SK-N-SH treated with all-trans-retinoic acid at 6 μM for 48 hours (cell line): ENCODE measurements around the gene KCNMB2.

Experiments used
- ATAC-seq: fragments of 200-7000 bp; cut with Tn5 transposase; 3 replicates; pipeline ENCODE4 v1.9.1; 2020; ENCODE audit warnings: mild to moderate bottlenecking, moderate library complexity
- ARNTL ChIP-seq: fragments of 450-650 bp; formaldehyde crosslinking; IDR thresholded peaks from 2 replicates; pipeline ENCODE4 v1.5.0; 2020; ENCODE audit warnings: low read depth, mild to moderate bottlenecking, moderate library complexity, borderline replicate concordance
- BACH2 ChIP-seq: fragments of 250-450 bp; sonication (Bioruptor Pico); IDR thresholded peaks from 2 replicates; pipeline ENCODE4 v1.9.0; 2021; ENCODE audit warnings: mild to moderate bottlenecking, borderline replicate concordance
- CSDC2 ChIP-seq: fragments of 250-450 bp; sonication (Bioruptor Pico); IDR thresholded peaks from 2 replicates; pipeline ENCODE4 v1.5.0; 2020; ENCODE audit warnings: mild to moderate bottlenecking, moderate library complexity
- CSRNP3 ChIP-seq: fragments of 250-450 bp; sonication (Bioruptor Pico); IDR thresholded peaks from 2 replicates; pipeline ENCODE4 v1.5.1; 2021; ENCODE audit warnings: mild to moderate bottlenecking, moderate library complexity
- ESRRG ChIP-seq: fragments of 250-450 bp; sonication (Bioruptor Pico); IDR thresholded peaks from 2 replicates; pipeline ENCODE4 v1.6.1; 2021; ENCODE audit warnings: mild to moderate bottlenecking
- GLIS3 ChIP-seq: fragments of 250-450 bp; sonication (Bioruptor Pico); IDR thresholded peaks from 2 replicates; pipeline ENCODE4 v1.5.0; 2020; ENCODE audit warnings: mild to moderate bottlenecking, moderate library complexity
- ISL1 ChIP-seq: fragments of 250-450 bp; sonication (Bioruptor Pico); IDR thresholded peaks from 2 replicates; pipeline ENCODE4 v2.1.2; 2022; ENCODE audit warnings: mild to moderate bottlenecking, moderate library complexity
- OSR1 ChIP-seq: fragments of 250-450 bp; sonication (Bioruptor Pico); IDR thresholded peaks from 2 replicates; pipeline ENCODE4 v1.8.0; 2022; ENCODE audit warnings: moderate library complexity, mild to moderate bottlenecking, inconsistent platforms
- PPARA ChIP-seq: fragments of 250-450 bp; sonication (Bioruptor Pico); IDR thresholded peaks from 2 replicates; pipeline ENCODE4 v1.5.0; 2020; ENCODE audit warnings: mild to moderate bottlenecking, borderline replicate concordance
- SNAI2 ChIP-seq: fragments of 250-450 bp; sonication (Bioruptor Pico); IDR thresholded peaks from 2 replicates; pipeline ENCODE4 v1.5.0; 2020; ENCODE audit warnings: mild to moderate bottlenecking, moderate library complexity
- TCF4 ChIP-seq: fragments of 250-450 bp; sonication (Bioruptor Pico); IDR thresholded peaks from 2 replicates; pipeline ENCODE4 v1.8.0; 2021; ENCODE audit warnings: mild to moderate bottlenecking, moderate library complexity, borderline replicate concordance
- TOX ChIP-seq: fragments of 250-450 bp; sonication (Bioruptor Pico); IDR thresholded peaks from 2 replicates; pipeline ENCODE4 v1.8.0; 2021; ENCODE audit warnings: mild to moderate bottlenecking, moderate library complexity, borderline replicate concordance
- ZFP3 ChIP-seq: fragments of 250-450 bp; sonication (Bioruptor Pico); IDR thresholded peaks from 2 replicates; pipeline ENCODE4 v1.5.0; 2020; ENCODE audit warnings: mild to moderate bottlenecking, moderate library complexity
- ZFP30 ChIP-seq: fragments of 450-650 bp; formaldehyde crosslinking; IDR thresholded peaks from 2 replicates; pipeline ENCODE4 v1.5.0; 2022; ENCODE audit warnings: mild to moderate bottlenecking, moderate library complexity
- ZNF565 ChIP-seq: fragments of 450-650 bp; formaldehyde crosslinking; conservative IDR thresholded peaks from 2 replicates; pipeline ENCODE4 v1.5.0; 2020; ENCODE audit warnings: low read depth, mild to moderate bottlenecking, moderate library complexity
- ZNF70 ChIP-seq: fragments of 450-650 bp; formaldehyde crosslinking; IDR thresholded peaks from 2 replicates; pipeline ENCODE4 v1.5.0; 2020; ENCODE audit warnings: mild to moderate bottlenecking, moderate library complexity
- ZNF8 ChIP-seq: fragments of 450-650 bp; formaldehyde crosslinking; IDR thresholded peaks from 2 replicates; pipeline ENCODE4 v1.5.0; 2020; ENCODE audit warnings: mild to moderate bottlenecking, moderate library complexity
- TF ChIP-seq, protein P1 (sequence below): fragments of 250-450 bp; sonication (Bioruptor Pico); IDR thresholded peaks from 2 replicates; pipeline ENCODE4 v1.5.1; 2020; ENCODE audit warnings: low read depth, mild to moderate bottlenecking, moderate library complexity
- TF ChIP-seq, protein P2 (sequence below): fragments of 250-450 bp; sonication (Bioruptor Pico); IDR thresholded peaks from 2 replicates; pipeline ENCODE4 v1.5.0; 2020; ENCODE audit warnings: mild to moderate bottlenecking, moderate library complexity
- TF ChIP-seq, protein P3 (sequence below): fragments of 250-450 bp; sonication (Bioruptor Pico); IDR thresholded peaks from 2 replicates; pipeline ENCODE4 v1.8.0; 2021; ENCODE audit warnings: low read depth, mild to moderate bottlenecking, moderate library complexity, borderline replicate concordance
- TF ChIP-seq, protein P4 (sequence below): fragments of 250-450 bp; sonication (Bioruptor Pico); IDR thresholded peaks from 2 replicates; pipeline ENCODE4 v1.8.0; 2020; ENCODE audit warnings: mild to moderate bottlenecking, moderate library complexity, borderline replicate concordance

Gene KCNMB2

GRCh38 chr3:178637802-178638201 is 101.6 kb downstream of the KCNMB2 start (continued):
- no peak for TF ChIP-seq ISL1 (CRISPR knock-in tag)
- TF ChIP-seq GLIS3 (CRISPR knock-in tag), result no peak

GRCh38 chr3:178645503-178645902 is 109.3 kb downstream of the KCNMB2 start:
- TF ChIP-seq ESRRG (CRISPR knock-in tag) (no peak), ARNTL (CRISPR knock-in tag) (no peak), OSR1 (no peak), TOX (CRISPR knock-in tag) (no peak), CSRNP3 (CRISPR knock-in tag) (no peak), GLIS3 (CRISPR knock-in tag) (no peak), ZNF70 (no peak), ZNF8 (CRISPR knock-in tag) (no peak), ZNF565 (CRISPR knock-in tag) (no peak), ZFP30 (no peak), BACH2 (CRISPR knock-in tag) (no peak), CSDC2 (no peak), ZFP3 (CRISPR knock-in tag) (no peak), PPARA (CRISPR knock-in tag) (no peak)
- TF ChIP-seq, protein P1, sequence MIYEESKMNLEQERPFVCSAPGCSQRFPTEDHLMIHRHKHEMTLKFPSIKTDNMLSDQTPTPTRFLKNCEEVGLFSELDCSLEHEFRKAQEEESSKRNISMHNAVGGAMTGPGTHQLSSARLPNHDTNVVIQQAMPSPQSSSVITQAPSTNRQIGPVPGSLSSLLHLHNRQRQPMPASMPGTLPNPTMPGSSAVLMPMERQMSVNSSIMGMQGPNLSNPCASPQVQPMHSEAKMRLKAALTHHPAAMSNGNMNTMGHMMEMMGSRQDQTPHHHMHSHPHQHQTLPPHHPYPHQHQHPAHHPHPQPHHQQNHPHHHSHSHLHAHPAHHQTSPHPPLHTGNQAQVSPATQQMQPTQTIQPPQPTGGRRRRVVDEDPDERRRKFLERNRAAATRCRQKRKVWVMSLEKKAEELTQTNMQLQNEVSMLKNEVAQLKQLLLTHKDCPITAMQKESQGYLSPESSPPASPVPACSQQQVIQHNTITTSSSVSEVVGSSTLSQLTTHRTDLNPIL (CRISPR knock-in tag), result no peak
- TF ChIP-seq, protein P2, sequence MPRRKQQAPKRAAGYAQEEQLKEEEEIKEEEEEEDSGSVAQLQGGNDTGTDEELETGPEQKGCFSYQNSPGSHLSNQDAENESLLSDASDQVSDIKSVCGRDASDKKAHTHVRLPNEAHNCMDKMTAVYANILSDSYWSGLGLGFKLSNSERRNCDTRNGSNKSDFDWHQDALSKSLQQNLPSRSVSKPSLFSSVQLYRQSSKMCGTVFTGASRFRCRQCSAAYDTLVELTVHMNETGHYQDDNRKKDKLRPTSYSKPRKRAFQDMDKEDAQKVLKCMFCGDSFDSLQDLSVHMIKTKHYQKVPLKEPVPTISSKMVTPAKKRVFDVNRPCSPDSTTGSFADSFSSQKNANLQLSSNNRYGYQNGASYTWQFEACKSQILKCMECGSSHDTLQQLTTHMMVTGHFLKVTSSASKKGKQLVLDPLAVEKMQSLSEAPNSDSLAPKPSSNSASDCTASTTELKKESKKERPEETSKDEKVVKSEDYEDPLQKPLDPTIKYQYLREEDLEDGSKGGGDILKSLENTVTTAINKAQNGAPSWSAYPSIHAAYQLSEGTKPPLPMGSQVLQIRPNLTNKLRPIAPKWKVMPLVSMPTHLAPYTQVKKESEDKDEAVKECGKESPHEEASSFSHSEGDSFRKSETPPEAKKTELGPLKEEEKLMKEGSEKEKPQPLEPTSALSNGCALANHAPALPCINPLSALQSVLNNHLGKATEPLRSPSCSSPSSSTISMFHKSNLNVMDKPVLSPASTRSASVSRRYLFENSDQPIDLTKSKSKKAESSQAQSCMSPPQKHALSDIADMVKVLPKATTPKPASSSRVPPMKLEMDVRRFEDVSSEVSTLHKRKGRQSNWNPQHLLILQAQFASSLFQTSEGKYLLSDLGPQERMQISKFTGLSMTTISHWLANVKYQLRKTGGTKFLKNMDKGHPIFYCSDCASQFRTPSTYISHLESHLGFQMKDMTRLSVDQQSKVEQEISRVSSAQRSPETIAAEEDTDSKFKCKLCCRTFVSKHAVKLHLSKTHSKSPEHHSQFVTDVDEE, result no peak
- TF ChIP-seq, protein P3, sequence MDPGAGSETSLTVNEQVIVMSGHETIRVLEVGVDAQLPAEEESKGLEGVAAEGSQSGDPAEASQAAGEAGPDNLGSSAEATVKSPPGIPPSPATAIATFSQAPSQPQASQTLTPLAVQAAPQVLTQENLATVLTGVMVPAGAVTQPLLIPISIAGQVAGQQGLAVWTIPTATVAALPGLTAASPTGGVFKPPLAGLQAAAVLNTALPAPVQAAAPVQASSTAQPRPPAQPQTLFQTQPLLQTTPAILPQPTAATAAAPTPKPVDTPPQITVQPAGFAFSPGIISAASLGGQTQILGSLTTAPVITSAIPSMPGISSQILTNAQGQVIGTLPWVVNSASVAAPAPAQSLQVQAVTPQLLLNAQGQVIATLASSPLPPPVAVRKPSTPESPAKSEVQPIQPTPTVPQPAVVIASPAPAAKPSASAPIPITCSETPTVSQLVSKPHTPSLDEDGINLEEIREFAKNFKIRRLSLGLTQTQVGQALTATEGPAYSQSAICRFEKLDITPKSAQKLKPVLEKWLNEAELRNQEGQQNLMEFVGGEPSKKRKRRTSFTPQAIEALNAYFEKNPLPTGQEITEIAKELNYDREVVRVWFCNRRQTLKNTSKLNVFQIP (CRISPR knock-in tag), result no peak
- TF ChIP-seq, protein P4, sequence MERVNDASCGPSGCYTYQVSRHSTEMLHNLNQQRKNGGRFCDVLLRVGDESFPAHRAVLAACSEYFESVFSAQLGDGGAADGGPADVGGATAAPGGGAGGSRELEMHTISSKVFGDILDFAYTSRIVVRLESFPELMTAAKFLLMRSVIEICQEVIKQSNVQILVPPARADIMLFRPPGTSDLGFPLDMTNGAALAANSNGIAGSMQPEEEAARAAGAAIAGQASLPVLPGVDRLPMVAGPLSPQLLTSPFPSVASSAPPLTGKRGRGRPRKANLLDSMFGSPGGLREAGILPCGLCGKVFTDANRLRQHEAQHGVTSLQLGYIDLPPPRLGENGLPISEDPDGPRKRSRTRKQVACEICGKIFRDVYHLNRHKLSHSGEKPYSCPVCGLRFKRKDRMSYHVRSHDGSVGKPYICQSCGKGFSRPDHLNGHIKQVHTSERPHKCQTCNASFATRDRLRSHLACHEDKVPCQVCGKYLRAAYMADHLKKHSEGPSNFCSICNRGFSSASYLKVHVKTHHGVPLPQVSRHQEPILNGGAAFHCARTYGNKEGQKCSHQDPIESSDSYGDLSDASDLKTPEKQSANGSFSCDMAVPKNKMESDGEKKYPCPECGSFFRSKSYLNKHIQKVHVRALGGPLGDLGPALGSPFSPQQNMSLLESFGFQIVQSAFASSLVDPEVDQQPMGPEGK (CRISPR knock-in tag), result no peak
- no peak; the same call in 2 of the 3 replicates for ATAC-seq

DNA sequence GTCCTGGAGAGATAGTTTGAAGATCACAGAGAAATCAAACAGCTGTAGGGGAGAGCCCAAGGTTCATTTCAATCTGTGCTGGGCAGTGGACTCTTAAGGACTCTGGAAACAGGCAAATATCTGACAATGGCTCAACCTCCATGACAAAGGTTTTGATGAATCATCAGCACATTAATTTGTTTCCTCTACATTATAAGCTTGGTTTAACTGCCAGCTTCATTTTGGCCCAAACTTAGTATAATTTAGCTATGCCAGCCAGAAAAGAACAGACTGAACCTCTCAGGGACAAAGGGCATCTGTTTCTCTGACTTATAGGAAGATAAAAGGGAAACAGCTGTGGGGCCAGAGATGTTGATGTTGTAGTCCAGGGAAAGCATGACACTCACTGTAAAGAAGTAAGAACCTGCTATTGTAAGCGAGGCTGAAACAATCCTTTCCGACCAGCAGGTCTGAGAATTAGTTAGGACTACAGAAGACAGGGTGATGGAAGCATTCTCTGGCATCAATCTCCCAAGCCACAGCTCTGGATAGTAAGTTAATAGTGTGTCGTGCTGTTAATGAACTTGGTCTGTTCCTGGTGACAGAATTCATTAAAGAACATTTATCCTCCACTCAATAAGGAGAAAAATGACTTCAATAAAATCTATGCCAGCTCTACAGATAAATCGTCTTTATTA is 110.1 kb downstream of the KCNMB2 start:
- no peak for TF ChIP-seq TCF4 (CRISPR knock-in tag)
- no peak for TF ChIP-seq ESRRG (CRISPR knock-in tag)
- TF ChIP-seq, protein P2, result no peak
- TF ChIP-seq GLIS3 (CRISPR knock-in tag), result no peak
- no peak for TF ChIP-seq PPARA (CRISPR knock-in tag)
- no peak for TF ChIP-seq ZNF70
- no peak for TF ChIP-seq ZFP30
- no peak for TF ChIP-seq SNAI2 (CRISPR knock-in tag)
- TF ChIP-seq ZNF8 (CRISPR knock-in tag), result no peak

More for the DNA sequence above, 110.1 kb downstream of the KCNMB2 start:
- no peak; the same call in 2 of the 3 replicates for ATAC-seq
